ENCODE results near the gene IVD. TPM values are rescaled to one million over a fixed set of nuclear protein-coding genes. Genes with fewer than 3 reads are reported as not detected.

The IVD gene
- total and polyA plus RNA-seq, 2 of the 8 experiments (the other 6 are each of a cell fraction or from before 2014, with no cell fraction given) = 55.2 to 78.8 TPM

- Histone ChIP-seq H3K9ac (replicated peaks in 1 of 4; ENCODE audit: extremely low read depth in 1 of 4, low read depth in 3 of 4, low read length in 3 of 4) (no peak overlapping the region), H3K27ac (ENCODE audit: low read depth, low read length) (no peak overlapping the region), H3K27me3 (replicated peaks in 1 of 4; ENCODE audit: control insufficient read depth in 3 of 4, extremely low read depth in 1 of 4, insufficient read depth in 3 of 4, low read length in 3 of 4) (peaks cover 0 to 2% (median 0%) of the 10 kb centered on the region in 4 experiments; a peak in 1 of 7 replicates), H2BK20ac (ENCODE audit: low read length) (no peak overlapping the region), H3K79me2 (ENCODE audit: control insufficient read depth in 1 of 2, insufficient read depth in 2 of 2, low read length in 2 of 2) (no peaks in the 10 kb centered on the region), H3K23ac (ENCODE audit: insufficient read length) (no peak overlapping the region), H3K4ac (replicated peaks; ENCODE audit: insufficient read length, low read depth, low read length) (no peak overlapping the region), H2AFZ (ENCODE audit: low read length) (no peak overlapping the region), H3K23me2 (ENCODE audit: low read depth, low read length) (no peaks in the 10 kb centered on the region), H3K14ac (ENCODE audit: insufficient read length) (no peak overlapping the region), H4K8ac (ENCODE audit: extremely low read depth, insufficient read depth, low read length) (no peak overlapping the region), H3K4me2 (ENCODE audit: insufficient read depth in 1 of 2, low read depth in 2 of 2, low read length in 2 of 2) (no peak overlapping the region), H4K91ac (replicated peaks; ENCODE audit: insufficient read length, low read length) (no peak overlapping the region), H3K9me3 (ENCODE audit: insufficient read depth in 2 of 2, low read depth in 1 of 2, low read length in 1 of 2) (no peaks in the 10 kb centered on the region), H3K4me3 (ENCODE audit: extremely low read depth in 1 of 4, insufficient read depth in 2 of 4, low read depth in 3 of 4, low read length in 4 of 4) (no peak overlapping the region), H3K36me3 (ENCODE audit: control insufficient read depth in 2 of 4, insufficient read depth in 4 of 4, low read length in 3 of 4) (peaks cover 10 to 29% (median 15%) of the 10 kb centered on the region in 4 experiments), H2BK12ac (ENCODE audit: low read depth, low read length) (no peak overlapping the region), H2BK120ac (replicated peaks; ENCODE audit: low read depth, low read length) (no peak overlapping the region), H3K56ac (replicated peaks; ENCODE audit: insufficient read length, low read depth, low read length) (no peak overlapping the region), H3K4me1 (replicated peaks in 1 of 4; ENCODE audit: control insufficient read depth in 3 of 4, insufficient read depth in 4 of 4, low read length in 3 of 4) (peaks cover 0 to 6% (median 3%) of the 10 kb centered on the region in 4 experiments; a peak in 4 of 7 replicates), H3K79me1 (ENCODE audit: low read depth, low read length) (no peaks in the 10 kb centered on the region), H2BK15ac (ENCODE audit: low read length) (no peak overlapping the region), H3K18ac (ENCODE audit: extremely low read depth, low read length) (no peak overlapping the region), H4K20me1 (replicated peaks in 1 of 2; ENCODE audit: control insufficient read depth in 1 of 2, insufficient read depth in 2 of 2, low read length in 2 of 2) (peaks cover 0 to 8% of the 10 kb centered on the region in 2 experiments), H4K5ac (ENCODE audit: insufficient read length, low read depth, low read length) (no peak overlapping the region), H2AK5ac (ENCODE audit: low read depth, low read length) (no peak overlapping the region), H2BK5ac (ENCODE audit: low read depth, low read length) (no peak overlapping the region)
- DNase-seq (ENCODE audit: low read depth in 1 of 2, low spot score in 2 of 2) = no peak
- TF ChIP-seq POLR2AphosphoS5 (IDR thresholded peaks at IDR 0.05; ENCODE audit: low read depth, low read length) (peak; percentile 64; the same call in 1 of the 2 replicates), BACH1 (IDR thresholded peaks at IDR 0.05; ENCODE audit: low read length) (no peak)
- WGBS, 2 experiments (ENCODE audit: extremely low coverage in 1 of 2, insufficient coverage in 1 of 2, insufficient read length in 1 of 2, insufficient replicate concordance in 2 of 2, low coverage in 1 of 2, low lambda C conversion rate in 2 of 2, missing lambda C conversion rate in 1 of 2) = 96% methylated on average over 11 of the region's 11 CpGs; no CpG with 5 or more reads in 1 of the 2 experiments
- POLR2A ChIA-PET (ENCODE audit: partially characterized antibody) = interaction anchor here (0.7 to 8.8 kb wide), 15 partner anchors 9 to 129 kb away, joined by 3 to 77 read pairs (median 5); partner anchors contain the start of genes BAHD1, DISP2 and IVD
- CTCF ChIA-PET (ENCODE audit: partially characterized antibody) = interaction anchor here (0.9 to 16.2 kb wide), 17 partner anchors 10 to 203 kb away, joined by 3 to 184 read pairs (median 4); partner anchors contain the start of genes CCDC9B, IVD and PHGR1
- no peak for FAIRE-seq
Measured at GRCh38 chr15:40420071-40420713, 14.6 kb downstream of the IVD start.
